Measurements from ENCODE around the gene NECTIN1. TPM values are rescaled to one million over a fixed set of nuclear protein-coding genes. Genes with fewer than 3 reads are reported as not detected.

NECTIN1 gene
- total RNA-seq, 1 donor from 2014 or later, result 36.7 TPM

DNA sequence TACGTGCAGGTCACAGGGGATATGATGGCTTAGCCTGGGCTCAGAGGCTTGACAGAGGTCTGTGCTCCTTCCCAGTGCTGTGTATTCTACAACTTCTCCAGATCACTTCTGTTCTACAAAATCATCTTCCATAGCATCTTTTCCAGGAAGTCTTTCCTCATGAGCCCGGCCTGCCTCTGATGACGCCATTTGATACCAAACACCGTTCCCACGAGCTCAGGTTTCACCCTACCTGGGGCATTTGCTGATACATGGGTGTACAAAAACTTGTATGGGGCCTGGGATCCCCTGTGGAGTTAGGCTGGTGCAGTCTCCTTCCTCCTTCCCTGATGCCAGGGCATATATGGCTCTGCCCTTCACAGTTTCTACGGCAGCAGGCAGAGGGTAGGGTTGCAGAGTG, 78.7 kb downstream of the NECTIN1 start:
- ATAC-seq (ENCODE audit: low read depth), result no peak
- Mint-ChIP-seq H3K4me3 (no peak overlapping the region), H3K27me3 (peaks cover 12% of the 10 kb centered on the region), H3K27ac (no peak overlapping the region), H3K4me1 (no peaks in the 10 kb centered on the region), H3K9me3 (no peaks in the 10 kb centered on the region), H3K36me3 (ENCODE audit: low read depth) (no peaks in the 10 kb centered on the region)
- DNase-seq, result no peak
- TF ChIP-seq, protein P1, sequence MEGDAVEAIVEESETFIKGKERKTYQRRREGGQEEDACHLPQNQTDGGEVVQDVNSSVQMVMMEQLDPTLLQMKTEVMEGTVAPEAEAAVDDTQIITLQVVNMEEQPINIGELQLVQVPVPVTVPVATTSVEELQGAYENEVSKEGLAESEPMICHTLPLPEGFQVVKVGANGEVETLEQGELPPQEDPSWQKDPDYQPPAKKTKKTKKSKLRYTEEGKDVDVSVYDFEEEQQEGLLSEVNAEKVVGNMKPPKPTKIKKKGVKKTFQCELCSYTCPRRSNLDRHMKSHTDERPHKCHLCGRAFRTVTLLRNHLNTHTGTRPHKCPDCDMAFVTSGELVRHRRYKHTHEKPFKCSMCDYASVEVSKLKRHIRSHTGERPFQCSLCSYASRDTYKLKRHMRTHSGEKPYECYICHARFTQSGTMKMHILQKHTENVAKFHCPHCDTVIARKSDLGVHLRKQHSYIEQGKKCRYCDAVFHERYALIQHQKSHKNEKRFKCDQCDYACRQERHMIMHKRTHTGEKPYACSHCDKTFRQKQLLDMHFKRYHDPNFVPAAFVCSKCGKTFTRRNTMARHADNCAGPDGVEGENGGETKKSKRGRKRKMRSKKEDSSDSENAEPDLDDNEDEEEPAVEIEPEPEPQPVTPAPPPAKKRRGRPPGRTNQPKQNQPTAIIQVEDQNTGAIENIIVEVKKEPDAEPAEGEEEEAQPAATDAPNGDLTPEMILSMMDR (IDR thresholded peaks at IDR 0.05), result no peak
- ChIA-PET POLR2A (no interaction called here), CTCF (no interaction called here)
- intact Hi-C loops (cut with micrococcal nuclease), result no loop called here

GRCh38 chr11:119647254-119647653, 81.7 kb downstream of the NECTIN1 start:
- DNase-seq, result no peak
- Mint-ChIP-seq H3K36me3 (ENCODE audit: low read depth) (no peaks in the 10 kb centered on the region), H3K4me1 (no peaks in the 10 kb centered on the region), H3K4me3 (no peak overlapping the region), H3K9me3 (no peaks in the 10 kb centered on the region), H3K27me3 (peaks cover 9% of the 10 kb centered on the region), H3K27ac (no peak overlapping the region)
- CTCF ChIA-PET, result interaction anchor here (1.6 kb wide), 1 partner anchor 432 kb away, joined by 3 read pairs; no protein-coding TSS in a partner anchor
- intact Hi-C loops (cut with micrococcal nuclease), result no loop called here
- TF ChIP-seq, protein P1 (IDR thresholded peaks at IDR 0.05), result no peak
- ATAC-seq (ENCODE audit: low read depth), result no peak
- POLR2A ChIA-PET, result no interaction called here

GRCh38 chr11:119645018-119645417, 84.0 kb downstream of the NECTIN1 start:
- Mint-ChIP-seq H3K4me3 (no peak overlapping the region), H3K27ac (no peak overlapping the region), H3K27me3 (no peaks in the 10 kb centered on the region), H3K36me3 (ENCODE audit: low read depth) (no peaks in the 10 kb centered on the region), H3K4me1 (no peaks in the 10 kb centered on the region), H3K9me3 (no peaks in the 10 kb centered on the region)
- intact Hi-C loops (cut with micrococcal nuclease), result no loop called here
- ATAC-seq (ENCODE audit: low read depth), result no peak
- no peak for DNase-seq
- CTCF ChIA-PET, result no interaction called here
- POLR2A ChIA-PET, result no interaction called here
- TF ChIP-seq, protein P1 (IDR thresholded peaks at IDR 0.05), result no peak

- ATAC-seq (ENCODE audit: low read depth) (no peak), DNase-seq (no peak)
- no peaks in the 10 kb centered on the region for H3K36me3 Mint-ChIP-seq (ENCODE audit: low read depth)
- POLR2A ChIA-PET, result no interaction called here
- CTCF ChIA-PET, result interaction anchor here (0.6 kb wide), 2 partner anchors 85 to 194 kb away, joined by 3 read pairs; partner anchors contain the start of gene NECTIN1
- no peaks in the 10 kb centered on the region for H3K9me3 Mint-ChIP-seq
- peaks cover 4% of the 10 kb centered on the region for H3K27me3 Mint-ChIP-seq
- no peaks in the 10 kb centered on the region for H3K4me1 Mint-ChIP-seq
- H3K27ac Mint-ChIP-seq, result no peak overlapping the region
- TF ChIP-seq, protein P1 (IDR thresholded peaks at IDR 0.05), result no peak
- intact Hi-C loops (cut with micrococcal nuclease), result no loop called here
- H3K4me3 Mint-ChIP-seq, result no peak overlapping the region
Observed at GRCh38 chr11:119644502-119644901, 84.5 kb downstream of the NECTIN1 start.

DNA sequence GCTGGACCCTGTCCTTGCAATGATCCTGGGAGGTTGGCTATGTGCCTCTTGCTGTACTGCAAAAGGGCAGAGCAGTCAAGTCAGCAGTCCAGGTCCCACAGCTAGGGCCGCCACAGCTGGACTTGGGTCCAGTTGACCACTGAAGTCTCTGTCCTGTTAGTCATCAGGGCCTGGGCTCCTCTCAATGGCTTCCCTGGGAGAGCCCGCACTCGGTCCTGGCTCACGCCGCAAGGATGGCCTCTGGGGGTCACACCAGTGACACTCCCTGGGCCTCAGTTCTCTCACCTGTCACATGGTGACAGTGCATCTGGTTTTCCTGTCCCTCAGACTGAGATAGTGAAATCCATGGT, 85.1 kb downstream of the NECTIN1 start:
- Mint-ChIP-seq H3K4me1 (no peaks in the 10 kb centered on the region), H3K9me3 (no peaks in the 10 kb centered on the region), H3K27ac (no peak overlapping the region), H3K36me3 (ENCODE audit: low read depth) (no peaks in the 10 kb centered on the region), H3K4me3 (no peak overlapping the region), H3K27me3 (peaks cover 6% of the 10 kb centered on the region)
- ChIA-PET CTCF (interaction anchor here (0.6 to 4.1 kb wide), 3 partner anchors 50 to 465 kb away, joined by 3 to 22 read pairs (median 3); no protein-coding TSS in a partner anchor), POLR2A (no interaction called here)
- intact Hi-C loops (cut with micrococcal nuclease), result no loop called here
- TF ChIP-seq, protein P1 (IDR thresholded peaks at IDR 0.05), result no peak
- ATAC-seq (ENCODE audit: low read depth) (no peak), DNase-seq (no peak)

Data from activated B cell treated with CpG ODN at 0.5 μM for 24 hours (primary cell).